GM19099 (cell line): ENCODE results near the gene S100A11.

Source experiments
- POLR2A ChIP-seq: IDR thresholded peaks from 3 replicates; pipeline ENCODE4 v1.6.1; 2011; ENCODE audit warnings: low read depth; ENCODE audit not compliant: insufficient read length; ENCODE audit errors: extremely low read depth

Gene S100A11

GRCh38 chr1:152018537-152018936 is 18.3 kb downstream of the S100A11 start:
- TF ChIP-seq POLR2A = no peak

GRCh38 chr1:152015766-152016165 is 21.0 kb downstream of the S100A11 start:
- TF ChIP-seq POLR2A = no peak

- TF ChIP-seq POLR2A = no peak
Measured at GRCh38 chr1:152014943-152015342, 21.9 kb downstream of the S100A11 start.

GRCh38 chr1:152013664-152014237 is 23.1 kb downstream of the S100A11 start:
- no peak for TF ChIP-seq POLR2A

GRCh38 chr1:152009691-152010090 is 27.1 kb downstream of the S100A11 start:
- TF ChIP-seq POLR2A = no peak

- TF ChIP-seq POLR2A = no peak
Measured at GRCh38 chr1:152007047-152007446, 29.8 kb downstream of the S100A11 start.

- no peak for TF ChIP-seq POLR2A
Measured at GRCh38 chr1:152005360-152005912, 31.4 kb downstream of the S100A11 start.

GRCh38 chr1:152003846-152004442 is 32.9 kb downstream of the S100A11 start:
- no peak for TF ChIP-seq POLR2A

- no peak for TF ChIP-seq POLR2A
Measured at GRCh38 chr1:152002960-152003359, 33.8 kb downstream of the S100A11 start.

GRCh38 chr1:152001631-152002584 is 34.9 kb downstream of the S100A11 start:
- no peak for TF ChIP-seq POLR2A

- no peak for TF ChIP-seq POLR2A
Measured at GRCh38 chr1:152000964-152001630, 35.7 kb downstream of the S100A11 start.

GRCh38 chr1:151998611-151999362 is 38.0 kb downstream of the S100A11 start:
- no peak for TF ChIP-seq POLR2A

- TF ChIP-seq POLR2A = no peak
Measured at GRCh38 chr1:151997284-151997570, 39.6 kb downstream of the S100A11 start.

GRCh38 chr1:151995774-151996173 is 41.0 kb downstream of the S100A11 start:
- TF ChIP-seq POLR2A = no peak
